HG03039 (cell line): Measurements from ENCODE around the gene CD8B2.
"Not testable (repeated sequence)": the region's sequence is repeated elsewhere in the genome, so short reads cannot be mapped to it uniquely, and the experiment has no call there.

Experiments used
- ATAC-seq: cut with Tn5 transposase; IDR thresholded peaks from one replicate; pipeline ENCODE4 v1.9.1; 2021; ENCODE audit warnings: mild to moderate bottlenecking, moderate library complexity; ENCODE audit not compliant: unreplicated experiment

CD8B2 gene

DNA sequence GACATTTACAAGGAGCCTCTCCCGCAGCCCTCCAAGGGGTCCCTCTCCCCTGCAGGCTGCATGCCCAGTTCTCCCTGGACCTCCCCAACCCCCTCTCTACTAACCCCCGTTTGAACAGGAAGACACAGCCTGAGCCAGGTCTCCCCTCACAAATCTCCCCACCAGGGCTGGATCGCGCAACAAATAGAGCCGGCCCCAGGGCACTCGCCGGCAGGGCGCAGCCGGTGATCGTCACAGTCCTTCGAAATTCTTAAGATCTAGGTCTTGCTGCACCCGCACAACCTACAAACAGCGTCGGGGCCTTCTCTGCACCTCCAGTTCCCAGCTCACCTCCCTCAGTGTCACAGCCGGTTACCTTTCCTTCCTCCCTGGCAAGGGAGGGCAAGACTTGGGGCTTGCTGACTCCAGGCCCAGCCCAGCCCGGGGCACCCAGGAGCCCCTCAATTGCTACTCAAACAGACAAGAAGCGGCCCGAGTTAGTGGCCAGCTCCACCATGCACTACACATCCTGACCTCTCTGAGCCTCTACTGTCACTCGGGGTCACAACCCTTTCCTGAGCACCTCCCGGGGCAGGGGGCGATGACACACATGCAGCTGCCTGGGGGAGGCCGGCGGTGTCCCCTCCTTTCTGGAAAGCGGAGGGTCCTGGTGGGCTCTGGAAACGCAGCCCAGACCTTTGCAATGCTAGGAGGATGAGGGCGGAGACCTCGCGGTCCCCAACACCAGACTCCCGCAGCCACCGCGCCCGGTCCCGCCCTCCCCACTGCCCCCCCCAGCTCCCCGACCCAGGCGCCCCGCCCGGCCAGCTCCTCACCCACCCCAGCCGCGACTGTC lies at the start of gene CD8B2:
Gene CD8B2, plus strand, starts transcription at position 814 of the 835 bp plus-strand sequence. CDS start 63 bp downstream, outside the sequence.
- ATAC-seq, result not testable (repeated sequence)

DNA sequence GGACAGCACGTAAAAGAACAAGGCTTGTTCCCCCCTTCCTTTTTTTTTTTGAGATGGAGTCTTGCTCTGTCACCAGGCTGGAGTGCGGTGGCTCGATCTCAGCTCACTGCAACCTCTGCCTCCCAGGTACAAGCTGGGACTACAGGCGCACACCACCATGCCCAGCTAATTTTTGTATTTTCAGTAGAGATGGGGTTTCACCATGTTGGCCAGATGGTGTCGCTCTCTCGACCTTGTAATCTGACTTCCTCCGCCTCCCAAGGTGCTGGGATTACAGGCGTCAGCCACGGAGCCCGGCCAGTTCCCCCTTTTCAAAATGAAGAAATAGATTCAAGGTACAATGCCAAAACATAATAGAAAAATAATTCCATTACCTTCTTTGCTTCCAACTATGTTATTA lies 25.3 kb upstream of the CD8B2 start:
- ATAC-seq, result not testable (repeated sequence)

DNA sequence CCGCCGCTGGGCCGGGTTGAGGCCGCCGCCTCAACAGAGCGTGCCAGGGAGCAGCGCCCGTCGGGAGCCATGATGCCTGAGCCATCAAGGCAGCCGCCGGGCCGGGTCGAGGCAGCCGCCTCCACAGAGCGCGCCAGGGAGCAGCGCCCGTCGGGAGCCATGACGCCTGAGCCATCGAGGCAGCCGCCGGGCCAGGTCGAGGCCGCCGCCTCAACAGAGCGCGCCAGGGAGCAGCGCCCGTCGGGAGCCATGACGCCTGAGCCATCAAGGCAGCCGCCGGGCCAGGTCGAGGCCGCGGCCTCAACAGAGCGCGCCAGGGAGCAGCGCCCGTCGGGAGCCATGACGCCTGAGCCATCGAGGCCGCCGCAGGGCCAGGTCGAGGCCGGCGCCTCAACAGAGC lies 19.6 kb upstream of the CD8B2 start:
- not testable (repeated sequence) for ATAC-seq

GRCh38 chr2:106468107-106468506 lies 19.1 kb upstream of the CD8B2 start, which contains the start of gene RGPD3:
TSS of gene RGPD3 (minus strand) at chr2:106468413. CDS start at chr2:106468288, 125 bp downstream.
- not testable (repeated sequence) for ATAC-seq

DNA sequence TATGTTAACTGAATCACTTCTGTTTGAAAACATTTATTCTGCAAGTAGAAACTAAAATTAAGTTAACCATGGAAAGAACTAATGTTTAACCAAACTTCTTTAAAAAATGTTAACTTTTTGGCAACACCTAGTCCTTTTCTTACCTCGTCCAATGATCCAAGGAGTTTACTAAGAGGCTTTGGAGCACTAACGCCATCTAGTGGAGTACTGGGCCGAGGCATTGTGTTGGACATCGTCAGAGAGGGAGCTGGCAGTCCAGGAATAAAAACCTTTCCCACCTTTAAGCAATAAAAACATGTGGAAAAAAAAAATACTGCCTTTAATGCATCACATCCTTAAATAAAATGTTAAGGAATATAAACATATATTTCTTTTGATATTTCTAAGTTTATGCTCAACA lies 16.5 kb upstream of the CD8B2 start:
- ATAC-seq, result not testable (repeated sequence)

DNA sequence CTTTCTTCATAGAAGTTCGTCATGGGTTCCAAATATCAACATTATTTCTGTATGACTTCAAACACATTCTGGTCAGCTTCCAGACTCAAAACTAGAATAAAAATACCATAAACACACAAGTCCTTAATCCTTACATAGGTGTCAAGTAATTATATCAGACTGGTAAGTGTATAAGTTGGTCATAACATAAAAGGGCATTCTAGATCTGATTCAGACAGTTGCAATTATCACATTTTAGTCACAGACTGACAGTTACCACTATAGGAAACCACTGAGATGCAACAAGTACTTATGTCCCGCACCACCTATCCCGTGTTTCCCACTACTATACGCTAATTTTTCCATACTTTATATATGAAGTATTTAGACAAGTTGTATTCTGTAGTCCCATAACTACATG lies 9.5 kb upstream of the CD8B2 start:
- ATAC-seq, result not testable (repeated sequence)

GRCh38 chr2:106479563-106479962 lies 7.6 kb upstream of the CD8B2 start:
- ATAC-seq, result not testable (repeated sequence)

DNA sequence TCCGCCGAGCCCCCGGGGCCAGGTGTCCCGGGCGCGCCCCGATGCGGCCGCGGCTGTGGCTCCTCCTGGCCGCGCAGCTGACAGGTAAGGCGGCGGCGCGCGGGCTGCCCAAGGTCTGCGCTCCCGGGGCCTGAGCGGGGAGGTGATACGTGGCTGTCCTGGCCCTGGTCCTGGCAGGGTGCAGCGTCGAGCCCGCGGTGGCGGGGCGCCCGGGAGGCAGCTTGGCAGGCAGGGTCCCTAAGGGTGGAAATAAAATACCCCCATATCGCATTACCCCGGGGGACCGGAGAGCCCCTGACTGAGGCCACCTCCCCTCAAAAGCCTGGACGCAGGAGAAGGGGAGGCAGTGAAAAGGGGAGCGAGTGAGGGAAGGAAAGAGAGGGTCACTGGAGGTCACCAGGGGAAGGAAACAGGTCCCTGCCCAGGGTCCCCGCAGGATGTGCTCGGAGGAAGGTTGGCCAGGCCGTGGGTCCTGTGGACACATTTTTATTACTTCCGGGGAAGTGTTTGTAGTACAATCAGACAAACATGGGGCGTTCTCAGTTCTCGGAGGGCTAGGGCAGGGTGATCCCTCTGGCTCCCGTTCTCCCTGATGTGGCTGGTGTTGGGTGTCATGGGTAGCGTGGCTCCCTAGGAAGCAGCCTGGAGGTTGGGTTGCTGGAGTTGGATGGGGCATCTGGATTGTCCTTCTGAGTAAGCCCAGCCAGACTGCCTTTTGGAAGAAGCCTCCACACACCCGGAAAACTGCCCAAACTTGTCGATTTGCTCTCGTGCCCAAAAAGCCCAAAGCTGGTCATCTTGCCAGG lies 425 bp downstream of the CD8B2 start:
- not testable (repeated sequence) for ATAC-seq

GRCh38 chr2:106489701-106490100 lies 2.5 kb downstream of the CD8B2 start:
- not testable (repeated sequence) for ATAC-seq

DNA sequence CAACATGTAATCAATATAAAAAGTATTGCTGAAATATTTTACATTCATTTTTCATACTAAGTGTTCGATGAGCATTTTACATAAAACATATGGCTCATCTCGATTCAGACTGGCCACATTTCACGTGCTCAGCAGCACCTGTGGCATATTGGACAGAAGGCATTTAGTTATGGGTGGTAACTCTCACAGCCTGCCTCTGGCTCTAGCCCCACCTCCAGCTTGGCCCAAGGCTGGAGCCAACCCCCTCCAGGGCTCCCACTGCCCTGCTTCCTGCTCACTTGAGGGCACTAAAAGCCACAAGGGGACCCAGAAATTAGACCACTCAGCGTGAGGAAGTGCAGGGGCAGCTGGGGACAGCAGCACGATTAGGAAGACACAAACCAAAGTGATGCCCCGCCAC lies 5.2 kb downstream of the CD8B2 start:
- ATAC-seq, result not testable (repeated sequence)

- not testable (repeated sequence) for ATAC-seq
Observed at GRCh38 chr2:106492913-106493312, 5.7 kb downstream of the CD8B2 start.

DNA sequence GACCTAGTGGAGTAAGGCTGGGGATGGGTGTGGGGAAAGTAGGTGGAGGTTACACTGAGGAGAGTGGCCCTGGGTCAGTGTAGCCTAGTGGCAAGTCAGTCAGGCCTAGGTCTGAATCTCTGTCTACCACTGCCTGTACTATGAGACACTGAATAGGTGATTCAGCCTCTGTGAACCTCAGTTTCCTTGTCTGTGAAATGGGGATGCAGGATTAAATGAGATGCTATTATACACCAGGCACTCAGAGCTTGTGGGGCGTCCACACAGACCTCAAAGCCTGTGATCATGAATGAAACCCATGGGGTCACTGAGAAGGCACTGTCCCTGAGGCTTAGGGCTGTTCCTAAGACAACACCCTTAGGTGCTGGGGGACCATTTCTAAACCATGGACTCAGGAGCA lies 11.4 kb downstream of the CD8B2 start:
- ATAC-seq, result not testable (repeated sequence)

- not testable (repeated sequence) for ATAC-seq
Observed at GRCh38 chr2:106500350-106500749, 13.2 kb downstream of the CD8B2 start.

- ATAC-seq, result not testable (repeated sequence)
Observed at GRCh38 chr2:106502351-106502750, 15.2 kb downstream of the CD8B2 start.

GRCh38 chr2:106504192-106504591 lies 17.0 kb downstream of the CD8B2 start:
- not testable (repeated sequence) for ATAC-seq

- ATAC-seq, result not testable (repeated sequence)
Observed at GRCh38 chr2:106504787-106505186, 17.6 kb downstream of the CD8B2 start.

DNA sequence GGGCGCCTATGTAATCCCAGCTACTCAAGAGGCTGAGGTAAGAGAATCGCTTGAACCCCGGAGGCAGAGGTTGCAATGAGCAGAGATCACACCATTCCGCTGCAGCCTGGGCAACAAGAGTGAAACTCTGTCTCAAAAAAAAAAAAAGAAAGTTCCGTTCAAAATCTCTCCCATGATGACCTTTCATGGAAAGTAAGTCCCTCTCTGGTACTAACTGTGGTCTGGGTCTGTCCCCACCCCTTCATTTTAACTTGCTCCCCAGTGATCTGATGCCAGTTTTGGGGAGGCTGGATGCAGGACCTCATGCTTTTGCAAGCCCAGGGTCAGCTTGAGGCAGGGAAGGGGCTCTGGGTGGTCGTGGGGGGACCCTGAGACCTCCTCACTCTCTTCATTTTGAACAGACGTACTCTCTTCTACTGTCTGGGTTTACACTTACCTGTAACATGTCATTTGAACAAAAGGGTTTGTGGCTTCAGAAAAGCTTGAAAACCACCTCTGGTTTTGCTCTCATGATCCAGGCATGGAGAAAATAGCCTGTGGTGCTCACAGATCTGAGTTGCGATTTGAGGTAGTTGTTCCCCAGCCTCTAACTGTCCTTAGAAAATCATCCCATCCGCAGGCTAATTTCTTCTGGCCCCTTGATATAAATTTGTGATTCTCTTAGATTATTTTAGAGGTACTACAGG lies 19.0 kb downstream of the CD8B2 start:
- ATAC-seq, result not testable (repeated sequence)

DNA sequence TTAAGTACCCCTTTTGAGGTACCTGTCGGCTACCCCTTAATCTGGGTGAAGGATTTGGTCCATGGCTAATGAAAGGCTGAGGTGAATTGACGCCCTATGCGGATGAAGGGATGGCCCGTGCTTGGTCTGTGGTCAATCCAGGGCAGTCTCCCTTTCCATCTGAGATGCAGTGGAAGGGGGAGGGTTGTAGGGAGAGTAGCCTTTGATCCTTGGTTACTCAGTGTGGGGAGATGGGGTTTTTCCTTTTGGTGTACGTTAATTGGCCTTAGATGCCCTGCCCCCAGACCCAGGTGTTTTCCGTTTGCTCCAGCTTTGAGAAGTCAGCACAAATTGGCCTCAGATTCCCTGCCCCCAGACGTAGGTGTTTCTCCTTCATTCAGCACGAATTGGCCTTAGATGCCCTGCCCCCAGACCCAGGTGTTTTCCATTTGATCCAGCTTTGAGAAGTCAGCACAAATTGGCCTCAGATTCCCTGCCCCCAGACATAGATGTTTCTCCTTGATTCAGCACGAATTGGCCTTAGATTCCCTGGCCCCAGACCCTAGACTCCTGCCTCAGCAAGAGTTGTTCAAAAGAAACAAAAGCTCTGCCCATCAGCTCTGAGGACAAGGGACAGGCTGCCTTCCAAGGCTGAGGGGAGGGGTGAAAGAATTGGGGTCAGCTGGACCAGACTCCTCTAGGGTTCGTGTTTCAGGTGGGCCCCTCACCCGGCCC lies 21.7 kb downstream of the CD8B2 start:
- not testable (repeated sequence) for ATAC-seq

- not testable (repeated sequence) for ATAC-seq
Observed at GRCh38 chr2:106509374-106509770, 22.2 kb downstream of the CD8B2 start.

- ATAC-seq, result not testable (repeated sequence)
Observed at GRCh38 chr2:106510791-106511190, 23.6 kb downstream of the CD8B2 start.
